HuH-7 (cell line): ENCODE data around the gene SUN1.
A peak's percentile ranks its signal among the peaks of the same experiment; 100 is the strongest.

ENCODE experiments used
- DNase-seq: peaks from one replicate; pipeline ENCODE4 v3.0.0; 2011; ENCODE audit warnings: low spot score

Gene SUN1

GRCh38 chr7:892648-893593 is 60.6 kb downstream of the SUN1 start:
- no peak for DNase-seq

DNA sequence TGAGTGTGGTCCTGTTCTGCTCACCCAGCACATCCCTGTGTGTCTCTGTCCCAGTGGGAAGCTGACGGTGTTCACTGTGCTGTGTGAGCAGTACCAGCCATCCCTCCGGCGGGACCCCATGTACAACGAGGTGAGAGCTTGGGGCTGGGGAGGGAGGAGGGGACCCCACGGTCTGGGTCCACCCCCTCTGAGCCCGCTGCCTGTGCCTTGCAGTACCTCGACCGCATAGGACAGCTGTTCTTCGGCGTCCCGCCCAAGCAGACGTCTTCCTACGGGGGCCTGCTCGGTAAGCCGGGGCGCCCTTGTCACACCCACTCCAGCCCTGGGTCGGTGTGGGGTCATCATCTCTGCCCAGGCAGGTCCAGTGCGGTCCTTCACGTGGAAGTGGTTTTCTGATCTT is 61.4 kb downstream of the SUN1 start:
- no peak for DNase-seq

GRCh38 chr7:894164-894867 is 62.0 kb downstream of the SUN1 start:
- DNase-seq, result no peak

DNA sequence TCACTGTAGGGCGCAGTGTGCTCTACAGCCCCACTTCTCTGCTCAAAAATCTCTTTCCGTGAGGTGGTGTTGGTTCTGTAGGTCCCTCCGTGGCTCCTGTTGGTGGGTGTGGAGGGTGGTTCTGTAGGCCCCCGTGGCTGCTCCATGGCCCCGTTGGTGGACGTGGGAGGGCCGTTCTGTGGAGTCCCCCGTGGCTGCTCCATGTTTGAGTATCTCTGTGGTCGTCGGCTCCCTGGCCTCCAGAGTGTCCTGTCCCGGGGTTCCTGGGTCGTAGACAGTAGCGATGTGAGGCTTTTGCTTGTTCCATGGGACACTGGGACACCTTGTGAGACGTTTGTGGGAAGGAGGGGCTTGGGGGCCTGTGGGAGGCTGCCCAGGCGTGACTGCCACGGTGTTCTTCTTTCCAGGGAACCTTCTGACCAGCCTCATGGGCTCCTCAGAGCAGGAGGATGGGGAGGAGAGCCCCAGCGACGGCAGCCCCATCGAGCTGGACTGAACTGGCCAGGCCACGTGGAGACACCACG is 62.7 kb downstream of the SUN1 start:
- no peak for DNase-seq

- DNase-seq, result no peak
These were observed 63.3 kb downstream of the SUN1 start for GRCh38 chr7:895451-896052.

DNA sequence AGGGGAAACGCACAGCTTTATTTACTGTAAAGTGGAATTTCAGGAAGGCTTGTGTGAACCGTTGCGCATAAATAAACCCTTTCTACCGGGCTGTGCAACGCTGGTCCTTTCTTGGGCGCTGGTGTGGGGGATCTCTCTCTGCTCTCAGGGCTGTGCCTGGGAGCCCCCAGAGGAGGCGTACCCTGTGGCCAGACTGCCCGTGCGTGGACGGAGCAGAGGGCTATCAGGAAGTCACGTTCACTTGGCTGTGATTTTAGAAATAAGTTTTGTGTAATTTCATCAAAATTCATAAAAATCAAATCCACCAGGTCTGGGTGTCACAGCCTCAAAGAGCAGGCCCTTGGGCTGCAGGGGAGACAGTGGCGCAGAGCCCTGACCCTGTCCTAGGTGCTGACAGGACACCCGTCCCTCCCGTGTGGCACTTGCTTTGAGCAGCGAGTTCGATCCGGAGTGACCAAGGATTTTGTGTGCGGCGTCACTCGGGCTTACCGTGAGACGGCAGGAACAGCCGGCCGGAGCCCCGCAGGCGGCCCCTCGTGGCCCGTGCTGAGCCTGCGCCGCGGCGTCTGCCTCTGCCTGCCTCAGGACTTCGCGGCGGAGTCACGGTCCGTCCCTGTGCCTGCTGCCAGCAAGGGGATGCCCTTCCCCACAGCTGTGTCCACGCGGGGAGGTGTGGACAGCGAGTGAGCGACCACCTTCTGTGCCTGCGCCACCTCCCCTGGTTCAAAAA is 64.2 kb downstream of the SUN1 start:
- DNase-seq, result no peak

- DNase-seq, result no peak
These were observed 64.8 kb downstream of the SUN1 start for GRCh38 chr7:897086-897485.

DNA sequence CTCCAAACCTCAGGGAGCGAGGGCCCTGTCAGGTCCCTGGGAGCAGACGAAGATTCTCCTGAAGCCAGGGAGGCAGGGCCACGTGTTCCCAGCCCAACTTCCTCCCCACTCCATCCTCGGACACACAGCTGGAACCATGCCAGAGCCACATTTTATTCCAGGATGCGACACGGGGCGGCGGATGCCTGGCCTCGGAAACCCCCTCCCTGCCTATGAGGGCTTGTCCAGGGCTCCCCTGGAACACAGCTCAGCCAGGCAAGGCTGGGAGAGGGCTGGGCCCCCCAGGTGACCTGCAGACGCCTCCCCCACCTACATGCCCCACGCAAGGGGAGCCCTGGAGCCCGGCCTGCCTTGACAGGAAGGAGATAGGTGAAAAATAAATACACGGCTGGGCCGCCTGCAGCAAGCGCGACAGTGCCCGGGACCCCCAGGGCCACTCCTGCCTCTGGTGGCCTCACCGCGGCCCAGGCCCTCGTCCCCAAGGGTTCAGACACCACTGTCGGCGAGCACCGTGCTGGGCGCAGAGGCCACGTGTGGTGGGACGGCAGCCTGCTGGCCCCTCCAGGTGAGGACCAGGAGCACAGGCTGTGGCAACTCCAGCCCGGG is 65.6 kb downstream of the SUN1 start:
- DNase-seq, result no peak

DNA sequence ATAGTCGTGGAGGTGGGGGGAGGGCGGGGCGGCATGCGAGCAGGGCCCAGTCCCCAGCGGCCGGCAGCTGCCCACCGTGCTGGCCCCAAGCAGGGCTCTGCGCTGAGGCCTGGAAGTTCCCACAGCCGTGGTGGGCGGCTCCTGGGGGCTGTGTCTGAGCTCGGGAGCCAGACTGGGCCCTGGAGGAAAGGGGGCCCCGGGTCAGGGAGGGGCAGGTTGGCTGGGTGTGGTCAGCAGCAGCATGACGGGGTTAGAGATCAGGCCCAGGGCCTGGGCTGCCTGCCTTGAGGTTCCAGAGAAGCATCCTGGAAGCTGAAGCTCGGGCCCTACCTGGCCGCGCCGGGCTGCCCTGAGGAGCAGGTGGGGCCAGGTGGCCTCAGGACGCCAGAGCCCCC is 66.2 kb downstream of the SUN1 start:
- no peak for DNase-seq

- no peak for DNase-seq
These were observed 66.8 kb downstream of the SUN1 start for GRCh38 chr7:898855-899681.

DNA sequence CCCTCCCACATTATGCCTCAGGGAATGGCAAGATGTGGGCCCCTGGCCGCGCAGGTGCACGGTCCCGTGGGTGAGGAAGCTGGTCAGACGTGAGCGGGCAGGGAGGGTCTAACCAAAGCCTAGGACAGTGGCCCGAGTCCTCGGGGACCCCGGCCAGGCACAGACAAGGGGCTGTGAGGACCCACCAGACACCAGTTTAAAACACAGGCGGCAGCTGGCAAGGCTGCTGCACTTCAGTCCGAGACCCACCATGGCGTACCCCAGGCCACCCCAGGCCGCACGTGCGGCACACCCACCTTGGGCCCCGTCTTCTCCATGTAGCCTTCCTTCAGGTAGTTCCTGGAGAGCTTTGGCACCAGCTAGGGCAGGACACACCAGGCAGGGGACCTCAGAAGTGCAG is 67.5 kb downstream of the SUN1 start:
- DNase-seq, result no peak

DNA sequence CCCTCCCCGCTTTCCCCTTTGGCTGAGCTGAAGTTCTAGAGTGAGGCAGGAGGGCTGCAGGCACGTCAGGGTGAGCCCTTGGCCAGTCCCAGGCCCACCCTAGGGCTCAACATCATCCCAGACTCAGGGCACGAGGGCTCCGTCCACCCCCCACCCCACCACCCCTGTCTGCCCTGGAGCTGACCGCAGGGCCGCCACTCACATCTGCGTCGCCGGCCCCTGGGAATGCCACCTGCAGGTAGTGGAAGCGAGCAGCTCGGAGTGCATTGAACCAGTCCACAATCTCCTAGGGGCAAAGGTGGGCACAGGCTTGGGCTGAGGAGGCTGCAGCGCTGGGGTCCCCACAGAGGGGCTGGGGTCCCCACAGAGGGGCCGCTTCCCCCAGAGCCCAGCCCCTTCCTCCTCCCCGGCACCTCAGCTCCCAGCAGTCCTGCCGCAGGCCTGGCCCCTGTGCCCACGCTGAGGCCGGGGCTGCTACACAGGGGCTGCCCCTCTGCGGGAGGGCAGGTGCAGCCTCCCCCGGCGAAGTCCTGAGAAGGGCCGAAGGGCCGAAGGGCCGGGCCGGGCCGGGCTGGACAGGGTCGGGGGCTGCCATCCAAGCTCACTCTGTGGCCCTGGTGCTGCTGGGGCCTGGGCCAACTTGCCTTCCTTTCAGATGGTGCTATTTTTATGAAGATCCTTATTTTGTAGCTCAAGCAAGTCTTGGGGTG is 68.2 kb downstream of the SUN1 start:
- DNase-seq, result no peak

DNA sequence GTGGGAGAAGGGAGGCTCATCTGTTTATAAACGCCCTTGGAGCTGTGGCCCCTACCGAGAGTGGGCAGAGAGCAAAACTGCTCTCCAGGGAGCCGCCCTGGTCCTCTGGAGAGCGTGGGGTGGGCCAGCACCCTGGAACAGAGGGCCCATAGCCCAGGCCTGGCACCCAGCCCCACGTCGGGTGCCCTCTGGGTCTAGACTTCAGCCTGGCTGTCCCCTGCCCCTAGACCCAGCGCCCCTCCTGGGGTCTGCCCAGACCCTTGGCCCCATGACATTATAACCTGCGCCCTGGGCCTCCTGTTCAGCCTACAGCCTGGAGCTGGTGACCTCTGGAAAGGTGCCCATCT is 68.7 kb downstream of the SUN1 start:
- no peak for DNase-seq

DNA sequence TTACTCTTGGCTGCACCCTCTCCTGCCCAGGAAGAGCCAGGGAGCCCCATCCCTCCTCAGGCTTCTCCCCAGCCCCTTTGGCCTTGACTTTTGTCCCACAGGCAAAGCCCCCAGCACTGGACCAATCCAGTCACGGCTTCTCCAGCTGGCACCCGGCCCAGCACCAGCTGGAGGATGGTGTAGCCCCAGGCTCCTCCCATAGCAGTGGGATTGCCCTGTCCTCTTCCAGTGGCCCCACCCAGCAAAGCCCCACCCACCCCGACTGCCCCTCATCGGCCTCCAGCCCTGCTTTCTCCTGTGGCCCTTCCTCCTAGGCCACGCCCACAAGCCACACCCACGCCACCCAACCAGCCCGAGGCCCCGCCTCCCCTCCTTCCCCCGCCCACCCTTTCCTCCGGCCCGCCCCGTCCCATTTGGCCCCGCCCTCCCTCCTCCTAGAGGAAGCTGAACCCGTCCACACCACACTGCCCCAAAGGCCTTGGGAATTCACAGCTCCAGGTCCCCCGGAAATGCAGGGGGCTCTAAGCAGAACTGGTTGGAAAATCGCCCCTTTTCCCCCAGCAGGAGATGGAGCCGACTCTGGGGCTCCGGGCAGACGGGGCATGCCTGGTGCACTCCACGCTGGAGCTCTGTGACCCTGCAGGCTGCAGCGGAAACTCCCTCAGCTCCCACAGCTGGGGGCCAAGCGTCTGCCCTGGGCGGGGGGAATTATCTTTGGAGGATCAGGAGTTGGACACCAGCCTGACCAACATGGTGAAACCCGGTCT is 69.3 kb downstream of the SUN1 start:
- peak; percentile 99 for DNase-seq

- no peak for DNase-seq
These were observed 70.7 kb downstream of the SUN1 start for GRCh38 chr7:902996-903395.

- no peak for DNase-seq
These were observed 71.9 kb downstream of the SUN1 start for GRCh38 chr7:903921-904755.

GRCh38 chr7:904847-905246 is 72.6 kb downstream of the SUN1 start:
- no peak for DNase-seq

- DNase-seq, result no peak
These were observed 74.5 kb downstream of the SUN1 start for GRCh38 chr7:906776-907157.
